Sciatic nerve (tissue), 2 donors: ENCODE results near the gene B3GLCT. TPM values are rescaled to one million over a fixed set of nuclear protein-coding genes. Genes with fewer than 3 reads are reported as not detected.
A peak's percentile ranks its signal among the peaks of the same experiment; 100 is the strongest.
"Not testable (repeated sequence)": the region's sequence is repeated elsewhere in the genome, so short reads cannot be mapped to it uniquely, and the experiment has no call there.

Experiments
- ATAC-seq: fragments of 200-7000 bp; cut with Tn5 transposase; one replicate; pipeline ENCODE4 v1.9.1; 2020; ENCODE audit warnings: mild to moderate bottlenecking, moderate library complexity
- DNase-seq: peaks from one replicate; pipeline ENCODE4 v3.0.0-alpha.2; 2020; ENCODE audit warnings: low spot score
- intact Hi-C: fragments of 100-400 bp; cut with DNase I; formaldehyde crosslinking; loops from one replicate; pipeline ENCODE4 v1.14.2; 2022
- total RNA-seq: library from RNA; stranded (reverse); fragmentation: NEBNext Ultra II Directional; extraction: Animal tissue kit (Norgen Biotek cat#: 25700); gene quantifications from one replicate; pipeline ENCODE4 v1.2.1, GENCODE V29; 2021
- donor health status: DM: no; HTN: no; CAD: no.
- donor health status: DM: no; HTN: no; CAD: no.

Gene B3GLCT
- total RNA-seq, 1 donor from 2014 or later = 5.9 TPM

DNA sequence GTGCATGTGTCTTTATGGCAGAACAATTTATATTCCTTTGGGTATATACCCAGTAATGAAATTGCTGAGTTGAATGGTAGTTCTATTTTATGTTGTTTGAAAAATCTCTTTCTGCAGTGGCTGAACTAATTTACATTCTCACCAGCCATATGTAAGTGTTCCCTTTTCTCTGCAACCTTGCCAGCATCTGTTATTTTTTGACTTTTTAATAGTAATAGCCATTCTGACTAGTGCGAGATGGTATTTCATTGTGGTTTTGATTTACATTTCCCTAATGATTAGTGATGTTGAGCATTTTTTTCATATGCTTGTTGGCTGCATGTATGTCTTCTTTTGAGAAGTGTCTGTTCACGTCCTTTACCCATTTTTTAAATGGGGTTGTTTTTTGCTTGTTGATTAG lies 17.1 kb downstream of the B3GLCT start:
- ATAC-seq, intact Hi-C loops, DNase-seq: not testable (repeated sequence)

DNA sequence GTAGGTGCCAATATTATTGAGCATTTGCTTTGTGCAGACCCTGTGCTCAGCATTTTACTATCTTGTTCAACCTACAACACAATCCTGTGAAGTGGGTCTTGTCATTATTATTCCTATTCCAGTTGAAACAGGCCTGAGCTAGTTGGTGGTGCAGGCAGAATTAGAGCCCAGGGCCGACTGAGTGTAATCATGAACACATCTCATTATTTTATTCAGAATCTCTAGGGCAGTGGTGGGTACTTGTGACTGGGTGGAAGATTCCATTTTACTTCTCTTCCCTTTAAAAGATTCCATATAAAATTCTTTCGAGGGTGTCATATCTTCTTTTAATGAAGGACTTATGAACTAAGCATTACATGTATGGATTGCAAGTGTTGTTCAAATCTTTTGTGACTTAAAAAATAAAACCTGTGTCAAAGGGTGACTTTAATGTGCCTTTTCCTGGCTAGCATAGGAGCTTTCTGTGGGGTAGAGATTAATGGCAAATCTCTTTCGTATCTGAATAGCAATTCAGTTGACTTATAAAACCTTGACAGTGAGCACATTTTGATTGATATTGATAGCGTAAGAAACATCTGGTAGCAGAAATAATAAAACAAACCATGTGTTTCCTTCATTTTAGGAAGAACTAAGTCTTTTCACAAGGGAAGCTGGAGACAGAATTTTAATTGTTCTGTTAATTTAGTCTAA lies 20.3 kb downstream of the B3GLCT start:
- no peak for DNase-seq
- intact Hi-C loops = no loop called here
- no peak for ATAC-seq

DNA sequence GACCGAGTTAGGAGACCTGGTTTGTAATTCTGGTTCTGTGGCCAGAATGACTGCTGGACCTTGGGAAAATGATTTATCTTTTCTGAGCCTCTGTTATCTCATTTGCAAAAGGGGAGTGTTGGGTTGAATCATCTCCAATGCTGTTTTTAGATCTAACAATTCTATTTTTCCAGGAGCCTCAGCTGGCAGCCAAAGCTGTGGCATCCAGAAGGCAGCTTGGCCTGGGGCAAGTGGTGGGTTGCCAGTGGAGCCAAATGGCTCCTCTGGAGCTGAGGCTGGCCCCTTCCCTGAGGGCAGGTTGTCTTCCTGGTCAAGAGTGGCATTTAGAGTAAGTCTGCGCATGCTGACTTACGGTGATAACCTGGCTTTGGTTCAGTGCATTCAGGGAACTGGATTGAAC lies 21.3 kb downstream of the B3GLCT start:
- intact Hi-C loops = no loop called here
- no peak for ATAC-seq

DNA sequence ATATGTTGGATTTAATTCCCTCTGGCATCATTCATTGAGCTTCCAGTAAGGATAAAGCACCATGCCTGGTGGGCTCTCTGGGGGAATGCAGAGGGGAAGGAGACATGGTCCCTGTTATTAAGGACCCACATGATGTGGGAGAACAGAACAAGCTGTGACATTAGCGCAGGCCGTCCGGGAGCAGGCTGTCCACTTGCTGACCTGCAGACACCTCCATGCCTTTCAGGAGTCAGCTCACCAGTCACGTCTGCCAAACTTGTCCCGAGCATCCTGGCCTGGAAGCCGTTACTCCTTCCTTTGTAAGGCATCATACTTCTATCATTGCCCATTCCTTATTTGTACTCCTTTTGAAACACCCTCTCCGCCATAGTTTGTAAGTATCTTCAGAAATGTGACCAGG lies 23.4 kb downstream of the B3GLCT start:
- ATAC-seq (no peak), DNase-seq (no peak)
- intact Hi-C loops = no loop called here

More for the DNA sequence above, 21.3 kb downstream of the B3GLCT start:
- DNase-seq = no peak

DNA sequence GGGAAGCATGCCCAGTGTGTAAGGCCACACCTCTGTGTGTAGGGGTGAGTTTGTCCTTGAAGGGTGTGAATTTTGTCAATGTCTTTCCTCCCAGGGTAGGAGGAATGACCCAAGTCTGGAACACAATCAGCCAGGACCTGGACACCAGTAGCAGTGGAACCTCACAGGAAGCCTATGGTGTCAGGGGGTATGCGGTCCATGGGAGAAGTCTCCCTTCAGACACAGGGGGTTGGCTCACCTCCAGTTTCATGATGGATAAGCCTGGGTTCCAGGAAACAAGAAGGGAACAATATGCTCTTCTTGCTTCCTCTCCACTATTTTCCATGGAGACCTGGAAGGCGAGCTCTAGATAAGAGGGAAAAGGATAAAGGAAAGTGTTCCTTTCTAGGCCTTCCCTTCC lies 23.9 kb downstream of the B3GLCT start:
- DNase-seq = no peak
- ATAC-seq = no peak
- intact Hi-C loops = no loop called here

DNA sequence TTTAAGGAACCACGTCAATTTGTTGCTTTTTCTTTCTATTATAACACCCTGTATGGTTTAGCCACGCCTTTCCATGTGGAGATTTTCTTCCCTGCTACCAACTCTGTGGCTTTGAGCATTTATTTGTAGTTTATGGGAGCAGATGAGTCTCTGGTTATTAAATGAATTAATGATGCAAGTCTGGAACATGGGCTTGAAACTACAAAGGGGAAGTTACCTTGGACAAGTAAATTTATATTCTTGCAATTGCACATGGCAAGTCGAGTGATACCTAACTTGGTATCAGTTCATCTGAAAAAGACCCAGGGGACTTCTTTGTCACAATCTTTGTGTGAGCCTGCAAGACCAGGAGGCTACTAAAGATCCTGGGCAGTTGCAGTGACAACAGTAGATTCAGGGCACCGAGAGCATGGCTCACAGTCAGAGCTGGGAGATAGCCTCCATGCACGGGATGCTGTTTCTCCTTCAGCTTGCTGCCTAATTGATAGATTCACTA lies 24.4 kb downstream of the B3GLCT start:
- ATAC-seq (no peak), DNase-seq (no peak)
- intact Hi-C loops = no loop called here

DNA sequence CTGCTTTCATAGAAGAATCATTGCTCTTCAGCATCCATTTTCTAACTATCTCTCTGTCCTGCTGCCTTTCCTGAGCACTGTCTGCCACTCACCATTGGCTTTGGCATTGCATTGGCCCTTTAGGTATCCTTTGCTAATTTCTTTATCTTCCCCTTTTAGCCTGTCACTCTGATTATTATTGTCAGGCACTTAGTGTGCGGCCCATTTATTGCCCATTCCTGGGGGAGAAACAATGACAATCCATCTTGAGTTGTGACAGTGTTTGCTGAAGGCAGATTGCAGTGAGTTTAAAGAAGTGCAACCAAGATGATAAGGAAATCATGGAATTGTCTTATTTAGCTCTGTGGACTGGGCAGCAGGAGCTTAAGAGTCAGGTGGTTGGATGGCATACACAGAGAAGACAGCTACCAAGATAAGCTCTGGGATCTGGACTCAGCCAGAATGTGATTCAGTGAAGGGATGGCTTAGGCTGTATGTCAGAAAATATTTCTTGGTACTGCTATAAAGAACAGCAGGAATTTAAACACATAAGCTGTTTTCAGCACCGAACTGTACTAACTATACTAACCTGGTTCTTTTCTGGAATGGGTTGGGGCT lies 25.3 kb downstream of the B3GLCT start:
- intact Hi-C loops = no loop called here
- no peak for ATAC-seq

DNA sequence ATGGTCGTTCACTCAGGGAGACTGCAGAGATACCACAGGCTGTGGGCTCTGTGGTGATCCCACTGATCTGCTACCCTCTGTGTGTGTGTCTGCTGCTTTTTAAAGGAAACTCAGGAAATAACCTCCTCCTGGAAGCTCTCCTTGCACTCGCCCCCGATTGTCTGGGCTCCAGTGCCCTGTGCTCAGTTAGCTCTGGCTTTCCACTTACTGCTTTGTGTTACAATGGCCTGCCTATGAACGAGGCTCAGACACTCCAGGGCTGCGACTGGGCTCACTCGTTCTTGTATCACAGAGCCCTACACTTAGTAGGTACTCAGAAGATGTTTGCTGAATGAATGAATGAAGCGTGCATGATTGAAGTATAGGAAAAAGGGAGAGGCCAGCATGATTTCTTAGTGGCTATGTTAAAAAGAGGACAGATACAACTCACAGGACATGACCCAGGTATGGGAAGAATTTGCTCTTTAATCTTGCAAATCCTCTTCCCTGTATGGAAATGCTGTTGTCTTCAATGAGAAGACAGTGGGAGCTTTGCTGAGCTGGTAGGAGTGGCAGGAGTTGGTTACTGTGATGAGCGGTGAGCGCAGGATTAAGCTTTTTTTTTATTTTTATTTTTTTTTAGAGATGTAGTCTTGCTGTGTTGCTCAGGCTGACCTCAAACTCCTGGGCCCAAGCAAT lies 26.4 kb downstream of the B3GLCT start:
- no peak for ATAC-seq
- no peak for DNase-seq
- intact Hi-C loops = no loop called here

More for the DNA sequence above, 25.3 kb downstream of the B3GLCT start:
- no peak for DNase-seq

DNA sequence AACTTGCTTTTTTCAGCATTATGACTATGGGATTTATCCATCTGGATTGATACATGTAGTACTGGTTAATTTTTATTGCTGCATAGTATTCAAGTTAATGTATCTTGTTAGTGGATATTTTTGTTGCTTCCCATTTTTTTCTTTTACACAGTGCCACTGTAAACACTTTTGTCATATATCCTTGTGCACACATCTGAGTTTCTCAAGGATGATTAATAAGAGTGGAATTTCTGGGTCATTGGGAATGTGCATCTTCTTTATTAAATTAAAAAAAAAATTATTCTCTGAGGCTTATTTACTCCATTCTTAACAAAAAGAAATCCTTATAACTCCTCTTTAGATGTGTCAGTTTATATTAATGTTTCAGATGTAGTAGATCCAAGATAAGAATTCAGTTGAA lies 27.3 kb downstream of the B3GLCT start:
- intact Hi-C loops = no loop called here
- DNase-seq (no peak), ATAC-seq (no peak)

DNA sequence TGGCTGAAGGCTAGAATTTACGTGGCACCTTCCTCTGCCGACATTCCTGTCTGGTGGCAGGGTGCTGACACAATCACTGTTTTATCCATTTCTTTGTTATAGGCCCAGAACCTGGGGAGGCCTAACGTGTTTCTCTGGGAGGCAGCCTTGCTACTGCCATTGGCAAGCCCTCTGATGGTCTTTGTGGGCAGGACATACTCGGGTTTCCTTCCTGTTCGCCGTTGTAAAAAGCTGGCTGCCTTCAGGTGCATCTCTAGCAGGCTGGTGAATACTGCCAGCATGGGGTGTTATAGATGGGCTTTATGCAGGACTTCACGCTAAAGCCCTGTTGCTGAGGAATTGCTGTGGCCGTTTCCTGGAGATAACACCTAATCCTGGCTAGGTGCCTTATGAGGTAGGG lies 28.1 kb downstream of the B3GLCT start:
- no peak for DNase-seq
- no peak for ATAC-seq
- intact Hi-C loops = no loop called here

DNA sequence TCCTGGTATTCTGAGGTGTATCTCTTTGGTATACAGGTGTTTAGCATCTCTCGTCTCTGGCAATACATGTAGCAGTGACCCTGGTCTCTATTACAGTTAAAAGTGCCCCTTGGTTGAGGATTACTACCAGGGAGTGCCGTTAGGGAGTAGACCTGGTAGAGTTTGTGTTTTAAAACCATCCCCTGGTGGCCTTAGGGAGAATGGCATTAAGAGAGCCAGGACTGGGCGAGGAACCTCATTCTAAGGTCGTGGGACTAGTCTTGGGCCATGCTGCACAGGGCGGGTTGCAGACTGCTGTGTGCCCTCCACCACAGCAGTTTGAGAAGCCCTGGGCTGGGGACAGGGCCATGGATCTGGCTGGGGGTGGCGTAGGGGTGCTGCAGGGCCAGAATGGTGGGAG lies 35.0 kb downstream of the B3GLCT start:
- ATAC-seq = no peak
- intact Hi-C loops = no loop called here
- DNase-seq = no peak

DNA sequence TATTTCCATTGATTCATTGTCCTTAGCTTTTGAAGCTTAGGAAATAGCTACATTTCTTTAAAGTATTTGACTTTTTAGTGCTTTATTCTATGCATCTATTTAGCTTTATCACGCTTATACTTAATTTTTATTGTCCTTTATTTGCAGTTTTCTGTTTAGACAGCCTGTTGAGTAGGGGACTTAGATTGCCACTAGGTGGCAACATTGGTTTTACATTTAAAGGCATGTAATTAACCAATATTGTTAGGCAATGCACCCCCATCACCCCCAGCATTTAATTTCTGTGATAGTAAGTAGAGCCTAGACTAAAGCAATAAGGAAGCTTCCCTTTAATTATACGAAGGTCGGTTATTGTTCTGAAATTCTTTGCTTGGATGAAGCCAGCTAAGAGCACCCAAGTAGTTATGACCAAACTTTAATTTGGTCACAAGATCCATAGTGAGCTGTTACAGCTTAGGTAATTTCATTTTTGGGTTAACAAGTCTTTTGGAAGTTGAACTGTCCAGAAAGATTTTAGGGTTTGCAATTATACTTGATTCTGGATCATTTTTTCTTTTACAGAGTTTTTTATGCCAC lies 36.5 kb downstream of the B3GLCT start:
- intact Hi-C loops = no loop called here
- DNase-seq (no peak), ATAC-seq (peak; percentile 55)

DNA sequence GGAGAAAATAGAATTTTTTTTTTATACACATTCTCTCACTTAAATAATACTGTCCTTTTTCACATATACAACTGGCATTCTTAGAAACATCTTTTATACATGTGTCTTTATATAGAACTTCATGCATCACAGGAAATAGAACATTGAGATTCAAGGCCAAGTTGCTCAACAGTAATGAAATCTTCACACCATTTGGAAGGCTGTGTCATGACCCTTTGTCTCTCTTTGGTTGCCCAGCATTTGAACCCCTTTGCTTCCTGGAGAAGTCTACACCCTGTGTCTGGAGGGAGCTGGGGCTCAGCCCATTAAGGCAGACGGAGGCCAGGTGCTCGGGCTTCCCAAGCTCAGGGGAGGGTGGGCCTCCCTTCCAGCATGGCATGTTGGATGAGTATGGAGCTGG lies 41.1 kb downstream of the B3GLCT start:
- intact Hi-C loops = no loop called here
- ATAC-seq = no peak

DNA sequence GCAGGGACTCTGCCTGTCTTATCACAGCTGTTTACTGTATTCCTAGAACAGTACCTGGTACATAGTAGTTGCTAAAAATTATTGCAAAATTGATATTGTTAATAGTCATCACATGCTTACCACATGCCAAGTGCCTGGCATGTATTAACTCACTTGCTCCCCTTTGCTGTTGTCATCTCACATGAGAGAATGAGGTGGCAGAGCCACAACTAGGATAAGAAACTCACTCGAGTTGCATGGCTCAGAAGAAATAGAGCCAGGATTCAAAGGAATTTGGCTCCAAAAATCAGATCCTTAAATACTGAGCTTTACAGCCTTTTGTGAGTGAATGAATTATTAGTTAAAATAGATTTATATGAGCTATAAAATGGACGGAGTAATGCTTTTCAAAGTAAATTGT lies 42.6 kb downstream of the B3GLCT start:
- ATAC-seq = no peak
- no peak for DNase-seq
- intact Hi-C loops = no loop called here

More for the DNA sequence above, 41.1 kb downstream of the B3GLCT start:
- DNase-seq = no peak

DNA sequence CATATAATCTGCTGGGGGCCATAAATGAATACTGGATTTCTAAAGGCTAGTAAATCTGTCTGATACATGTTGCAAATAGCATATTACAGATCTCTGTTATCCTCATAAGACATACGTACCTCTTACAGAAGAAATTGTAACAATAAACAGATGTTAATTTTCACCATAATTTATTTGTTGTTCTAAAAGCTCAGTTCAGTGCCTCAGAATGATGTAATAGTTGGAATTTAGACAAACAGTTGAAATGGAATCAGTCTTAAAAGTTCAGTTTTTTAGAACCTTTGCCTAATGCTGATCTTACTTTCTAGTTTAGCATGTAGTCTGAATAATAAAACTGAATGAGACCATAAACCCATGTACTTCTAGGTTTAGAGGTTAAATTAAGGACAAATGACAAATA lies 43.1 kb downstream of the B3GLCT start:
- ATAC-seq (no peak), DNase-seq (no peak)
- intact Hi-C loops = no loop called here

DNA sequence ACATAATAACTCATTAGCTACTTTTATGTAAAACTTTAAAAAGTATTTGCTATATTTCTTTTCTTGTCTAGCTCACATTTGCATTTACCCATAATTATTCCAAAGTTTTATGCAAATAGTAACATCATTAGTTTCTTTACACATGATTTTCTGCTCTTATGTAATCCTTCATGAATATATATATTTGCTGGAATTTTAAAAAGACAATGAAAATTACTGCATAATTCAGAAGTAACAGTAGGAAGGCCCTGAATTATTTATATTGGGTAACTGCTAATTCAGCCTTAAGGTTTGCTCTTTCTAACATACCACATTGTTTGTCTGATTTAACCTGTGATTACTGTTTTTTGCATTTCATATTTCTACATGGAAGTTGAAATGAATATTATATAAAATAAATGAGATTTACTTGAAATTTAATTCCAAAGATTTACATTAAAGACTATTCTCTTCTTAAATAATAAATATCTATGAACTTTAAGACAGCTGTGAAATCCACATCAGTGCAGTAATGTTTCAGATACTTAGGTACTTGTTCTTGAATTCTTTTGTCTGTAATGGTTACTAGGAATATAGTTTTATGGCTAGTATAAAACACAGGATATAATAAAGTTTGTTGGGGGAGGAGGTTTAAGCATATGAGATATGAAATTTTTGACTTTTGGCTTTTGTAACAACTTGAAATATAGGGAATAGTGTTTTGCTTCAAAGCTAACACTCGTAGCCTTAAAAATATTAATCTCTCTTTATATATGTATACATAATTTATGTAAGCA lies 46.0 kb downstream of the B3GLCT start:
- no peak for ATAC-seq
- no peak for DNase-seq
- intact Hi-C loops = no loop called here

DNA sequence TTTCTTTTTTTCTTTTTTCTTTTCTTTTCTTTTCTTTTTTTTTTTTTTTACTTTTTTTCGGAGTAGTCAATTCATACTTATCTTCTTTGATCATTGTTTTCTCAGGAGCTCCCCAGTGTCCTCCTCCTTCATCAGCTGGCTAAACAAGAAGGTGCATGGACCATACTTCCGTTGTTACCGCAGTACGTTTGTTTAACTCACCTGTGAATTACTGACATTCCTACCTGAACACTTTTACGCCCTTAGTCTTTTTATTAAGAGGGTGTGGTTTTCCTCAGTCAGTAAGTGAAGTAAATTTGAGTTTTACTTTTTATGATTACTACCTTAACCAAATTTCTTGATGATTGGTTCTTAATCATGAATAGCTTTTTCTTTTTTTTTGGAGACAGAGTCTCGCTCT lies 47.1 kb downstream of the B3GLCT start:
- intact Hi-C loops = no loop called here
- no peak for ATAC-seq
- DNase-seq = no peak

DNA sequence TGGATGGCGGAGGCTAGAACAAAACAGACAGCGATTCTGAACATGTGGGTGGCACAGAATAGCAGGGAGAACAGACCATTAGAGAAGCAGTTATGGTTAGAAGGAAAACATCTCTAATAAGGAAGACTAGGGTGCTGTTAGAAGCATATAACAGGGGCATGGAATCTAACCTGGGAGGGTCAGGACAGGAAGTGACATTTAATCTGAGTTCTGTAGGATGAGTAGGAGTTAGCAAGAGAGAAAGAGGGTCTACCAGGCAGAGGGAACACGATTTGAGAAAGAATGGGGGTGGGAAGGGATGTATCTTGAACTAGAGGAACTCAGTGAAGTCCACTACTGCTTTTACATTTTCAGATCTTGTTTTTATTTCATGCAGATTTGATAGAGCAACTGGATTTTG lies 48.6 kb downstream of the B3GLCT start:
- no peak for DNase-seq
- intact Hi-C loops = no loop called here
- no peak for ATAC-seq

DNA sequence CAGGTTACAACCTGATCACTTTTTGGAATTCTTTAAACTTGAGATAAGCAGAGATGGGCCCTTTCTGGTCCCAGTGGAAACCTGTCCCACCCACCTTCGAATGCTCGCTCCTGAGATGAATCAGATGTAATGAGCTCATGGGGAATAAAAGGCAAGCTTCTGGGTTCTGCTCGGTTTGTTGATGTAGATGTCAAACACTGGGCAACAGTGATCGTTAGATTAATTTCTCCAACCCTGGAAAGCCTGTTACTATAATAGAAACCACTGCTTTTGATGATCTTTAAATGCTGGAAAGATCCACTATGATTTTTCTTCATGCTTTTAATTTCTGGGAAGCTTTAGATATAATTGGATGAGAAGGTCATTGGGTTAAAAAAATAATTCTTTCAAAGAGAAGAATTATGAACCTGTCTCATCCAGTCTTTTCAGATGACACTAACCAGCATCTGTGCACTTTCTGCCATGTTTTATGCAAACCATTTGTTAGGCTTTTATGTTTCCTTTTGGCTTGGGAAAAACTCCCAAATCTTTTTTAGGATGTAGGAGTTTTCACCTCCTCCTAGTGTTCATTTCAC lies 49.3 kb downstream of the B3GLCT start:
- intact Hi-C loops = no loop called here
- ATAC-seq (no peak), DNase-seq (no peak)
